DOHH2 (cell line): ENCODE measurements around the gene ZBTB7C.
A peak's percentile ranks its signal among the peaks of the same experiment; 100 is the strongest.

Experiments used
- H3F3A ChIP-seq: fragments of 200-600 bp; sonication (generic), shearing (Covaris generic); 2 replicates; pipeline ENCODE4 v1.6.0; 2016; ENCODE audit warnings: antibody characterized with exemption, mild to moderate bottlenecking; ENCODE audit not compliant: control insufficient read depth, insufficient read depth
- H3K27ac ChIP-seq: fragments of 200-600 bp; sonication (generic); 2 replicates; pipeline ENCODE4 v1.5.1; 2014; ENCODE audit warnings: low read depth, mild to moderate bottlenecking, low read length, moderate library complexity
- H3K27me3 ChIP-seq: fragments of 200-600 bp; sonication (generic); 2 replicates; pipeline ENCODE4 v1.6.1; 2014; ENCODE audit warnings: mild to moderate bottlenecking, low read length, mixed read lengths; ENCODE audit not compliant: control insufficient read depth
- H3K36me3 ChIP-seq: fragments of 200-600 bp; sonication (generic); 2 replicates; pipeline ENCODE4 v1.6.1; 2014; ENCODE audit warnings: mild to moderate bottlenecking, low read length, moderate library complexity, mixed read lengths; ENCODE audit not compliant: control insufficient read depth
- H3K4me1 ChIP-seq: fragments of 200-600 bp; sonication (generic); 2 replicates; pipeline ENCODE4 v1.6.1; 2014; ENCODE audit warnings: mild to moderate bottlenecking, low read length, mixed read lengths; ENCODE audit not compliant: control insufficient read depth
- H3K4me2 ChIP-seq: fragments of 200-600 bp; sonication (generic); 2 replicates; pipeline ENCODE4 v1.6.0; 2014; ENCODE audit warnings: mild to moderate bottlenecking, low read length, moderate library complexity
- H3K4me3 ChIP-seq: fragments of 200-600 bp; sonication (generic); 2 replicates; pipeline ENCODE4 v1.5.1; 2014; ENCODE audit warnings: mild to moderate bottlenecking, low read length, mixed read lengths
- H3K79me2 ChIP-seq: fragments of 200-600 bp; sonication (generic); 2 replicates; pipeline ENCODE4 v1.6.1; 2014; ENCODE audit warnings: mild to moderate bottlenecking, low read length, mixed read lengths; ENCODE audit not compliant: control insufficient read depth
- H3K9me2 ChIP-seq: fragments of 200-600 bp; sonication (generic); replicated peaks from 2 replicates; pipeline ENCODE4 v1.6.1; 2014; ENCODE audit warnings: mild to moderate bottlenecking, low read length, mixed read lengths; ENCODE audit not compliant: control insufficient read depth
- H3K9me3 ChIP-seq: fragments of 200-600 bp; sonication (generic); 2 replicates; pipeline ENCODE4 v1.6.1; 2014; ENCODE audit warnings: antibody characterized with exemption, low read length, mixed read lengths; ENCODE audit not compliant: control insufficient read depth, insufficient read depth
- H4K20me1 ChIP-seq: fragments of 200-600 bp; sonication (generic); 2 replicates; pipeline ENCODE4 v1.6.0; 2014; ENCODE audit warnings: low read depth, mild to moderate bottlenecking, antibody characterized with exemption, low read length, moderate library complexity; ENCODE audit not compliant: control insufficient read depth, insufficient read depth
- CTCF ChIP-seq: fragments of 200-600 bp; sonication (generic); IDR thresholded peaks from one replicate; pipeline ENCODE4 v1.5.1; 2014; ENCODE audit warnings: antibody characterized with exemption, mild to moderate bottlenecking, low read depth, low read length; ENCODE audit not compliant: poor library complexity, severe bottlenecking
- EZH2phosphoT487 ChIP-seq: fragments of 200-600 bp; sonication (generic); IDR thresholded peaks from 2 replicates; pipeline ENCODE4 v1.6.1; 2017; ENCODE audit warnings: borderline replicate concordance, mild to moderate bottlenecking, antibody characterized with exemption, low read length, moderate library complexity, mixed read lengths

Gene ZBTB7C

GRCh38 chr18:48446582-48447225 is 37.5 kb upstream of the ZBTB7C start:
- Histone ChIP-seq H4K20me1 (no peaks in the 10 kb centered on the region), H3K4me2 (no peak overlapping the region), H3K4me3 (no peak overlapping the region), H3K9me2 (no peaks in the 10 kb centered on the region), H3K27me3 (peaks cover 7% of the 10 kb centered on the region; the same call in 1 of the 2 replicates), H3K79me2 (no peaks in the 10 kb centered on the region), H3K27ac (no peak overlapping the region), H3K36me3 (no peaks in the 10 kb centered on the region), H3K9me3 (no peaks in the 10 kb centered on the region), H3F3A (no peaks in the 10 kb centered on the region), H3K4me1 (no peaks in the 10 kb centered on the region)
- TF ChIP-seq EZH2phosphoT487 (no peak), CTCF (peak; percentile 74)

- no peak overlapping the region for H3K4me3 ChIP-seq
- no peaks in the 10 kb centered on the region for H3K4me1 ChIP-seq
- no peaks in the 10 kb centered on the region for H3K9me2 ChIP-seq
- peaks cover 10% of the 10 kb centered on the region for H3K27me3 ChIP-seq
- H4K20me1 ChIP-seq = no peaks in the 10 kb centered on the region
- no peaks in the 10 kb centered on the region for H3K9me3 ChIP-seq
- no peaks in the 10 kb centered on the region for H3F3A ChIP-seq
- TF ChIP-seq EZH2phosphoT487 (no peak), CTCF (peak; percentile 93)
- H3K27ac ChIP-seq = no peak overlapping the region
- H3K79me2 ChIP-seq = no peaks in the 10 kb centered on the region
- no peaks in the 10 kb centered on the region for H3K36me3 ChIP-seq
- no peak overlapping the region for H3K4me2 ChIP-seq
Measured at GRCh38 chr18:48445540-48445939, 36.4 kb upstream of the ZBTB7C start.

- H3K36me3 ChIP-seq = no peaks in the 10 kb centered on the region
- no peaks in the 10 kb centered on the region for H3K9me2 ChIP-seq
- no peaks in the 10 kb centered on the region for H3K4me1 ChIP-seq
- TF ChIP-seq EZH2phosphoT487 (no peak), CTCF (no peak)
- H3K4me2 ChIP-seq = no peak overlapping the region
- no peaks in the 10 kb centered on the region for H3F3A ChIP-seq
- peaks cover 17% of the 10 kb centered on the region for H3K27me3 ChIP-seq
- H3K4me3 ChIP-seq = no peak overlapping the region
- no peaks in the 10 kb centered on the region for H3K79me2 ChIP-seq
- H3K9me3 ChIP-seq = no peaks in the 10 kb centered on the region
- H4K20me1 ChIP-seq = no peaks in the 10 kb centered on the region
- H3K27ac ChIP-seq = no peak overlapping the region
Measured at GRCh38 chr18:48442761-48443160, 33.6 kb upstream of the ZBTB7C start.
